ENCODE results near the gene CACNA1B.
"Not testable (repeated sequence)": the region's sequence is repeated elsewhere in the genome, so short reads cannot be mapped to it uniquely, and the experiment has no call there.

CACNA1B gene

DNA sequence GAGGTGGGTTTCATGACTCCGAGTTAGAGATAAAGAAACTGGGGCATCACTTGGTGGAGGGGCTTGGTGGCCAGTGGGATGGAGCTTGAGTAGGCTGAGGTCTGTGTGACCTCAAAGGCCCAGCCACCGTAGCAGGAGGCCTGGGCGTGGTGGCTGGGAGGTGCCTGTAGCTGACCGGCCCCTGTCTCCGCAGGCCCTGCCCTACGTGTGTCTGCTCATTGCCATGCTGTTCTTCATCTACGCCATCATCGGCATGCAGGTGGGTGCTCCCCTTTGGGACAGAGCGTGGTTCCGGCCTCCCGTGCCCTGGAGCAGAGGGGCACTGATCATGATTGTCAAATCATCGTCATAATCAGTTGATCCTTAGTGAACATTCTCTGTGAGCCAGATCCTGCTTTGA lies 196.2 kb downstream of the CACNA1B start:
- Mint-ChIP-seq H3K36me3 (ENCODE audit: low read depth) (no peaks in the 10 kb centered on the region), H3K4me3 (no peak overlapping the region), H3K27ac (no peak overlapping the region), H3K9me3 (no peaks in the 10 kb centered on the region), H3K27me3 (ENCODE audit: low read depth) (no peaks in the 10 kb centered on the region), H3K4me1 (ENCODE audit: low read depth) (no peaks in the 10 kb centered on the region)

- Mint-ChIP-seq H3K4me1 (ENCODE audit: low read depth) (no peaks in the 10 kb centered on the region), H3K9me3 (no peaks in the 10 kb centered on the region), H3K36me3 (ENCODE audit: low read depth) (no peaks in the 10 kb centered on the region), H3K27ac (no peak overlapping the region), H3K4me3 (no peak overlapping the region), H3K27me3 (ENCODE audit: low read depth) (no peaks in the 10 kb centered on the region)
Measured at GRCh38 chr9:138074516-138074915, 196.9 kb downstream of the CACNA1B start.

GRCh38 chr9:138075496-138075895 lies 197.9 kb downstream of the CACNA1B start:
- Mint-ChIP-seq H3K4me3 (no peak overlapping the region), H3K27ac (no peak overlapping the region), H3K36me3 (ENCODE audit: low read depth) (no peaks in the 10 kb centered on the region), H3K4me1 (ENCODE audit: low read depth) (no peaks in the 10 kb centered on the region), H3K9me3 (no peaks in the 10 kb centered on the region), H3K27me3 (ENCODE audit: low read depth) (no peaks in the 10 kb centered on the region)

DNA sequence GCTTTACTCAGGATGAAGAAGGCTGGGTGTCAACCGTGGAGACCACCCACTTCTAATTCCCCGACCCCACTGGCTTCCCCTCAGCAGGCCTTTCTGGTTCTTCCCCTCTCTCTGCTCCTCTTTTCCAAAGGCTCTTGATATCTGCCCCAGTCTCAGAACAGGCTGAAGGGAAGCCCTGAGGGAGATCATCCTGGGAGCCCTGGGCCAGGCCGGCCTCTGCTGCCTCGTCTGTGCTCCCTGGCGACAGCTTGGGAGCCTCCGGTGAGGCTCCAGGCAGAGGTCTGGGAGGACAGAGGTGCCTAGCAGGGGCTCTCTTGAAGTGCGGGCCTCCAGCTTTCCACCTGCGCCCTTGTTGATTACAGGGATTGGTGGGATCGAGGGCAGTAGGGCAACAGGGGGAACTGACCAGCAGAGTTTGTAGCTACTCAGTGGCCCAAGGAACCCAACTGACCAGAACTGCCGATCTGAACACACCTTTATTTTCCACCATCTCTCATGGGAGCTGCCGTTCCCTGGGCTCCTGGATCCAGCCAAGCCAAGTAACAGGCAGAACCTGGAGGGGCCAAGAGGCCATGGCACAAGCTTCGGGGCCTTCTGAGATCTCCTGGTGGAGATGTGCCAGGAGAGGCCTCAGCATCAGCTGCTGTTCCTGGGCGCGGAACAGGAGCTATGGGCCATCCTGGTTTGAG lies 198.5 kb downstream of the CACNA1B start:
- H3K36me3 Mint-ChIP-seq (ENCODE audit: low read depth), result no peaks in the 10 kb centered on the region

GRCh38 chr9:138076650-138077009 lies 199.0 kb downstream of the CACNA1B start:
- Mint-ChIP-seq H3K4me1 (ENCODE audit: low read depth) (no peaks in the 10 kb centered on the region), H3K36me3 (ENCODE audit: low read depth) (no peaks in the 10 kb centered on the region), H3K27ac (no peak overlapping the region), H3K27me3 (ENCODE audit: low read depth) (no peaks in the 10 kb centered on the region), H3K4me3 (no peak overlapping the region), H3K9me3 (no peaks in the 10 kb centered on the region)

More for the DNA sequence above, 198.5 kb downstream of the CACNA1B start:
- H3K9me3 Mint-ChIP-seq, result no peaks in the 10 kb centered on the region
- no peak overlapping the region for H3K27ac Mint-ChIP-seq
- H3K27me3 Mint-ChIP-seq (ENCODE audit: low read depth), result no peaks in the 10 kb centered on the region
- no peaks in the 10 kb centered on the region for H3K4me1 Mint-ChIP-seq (ENCODE audit: low read depth)
- no peak overlapping the region for H3K4me3 Mint-ChIP-seq

DNA sequence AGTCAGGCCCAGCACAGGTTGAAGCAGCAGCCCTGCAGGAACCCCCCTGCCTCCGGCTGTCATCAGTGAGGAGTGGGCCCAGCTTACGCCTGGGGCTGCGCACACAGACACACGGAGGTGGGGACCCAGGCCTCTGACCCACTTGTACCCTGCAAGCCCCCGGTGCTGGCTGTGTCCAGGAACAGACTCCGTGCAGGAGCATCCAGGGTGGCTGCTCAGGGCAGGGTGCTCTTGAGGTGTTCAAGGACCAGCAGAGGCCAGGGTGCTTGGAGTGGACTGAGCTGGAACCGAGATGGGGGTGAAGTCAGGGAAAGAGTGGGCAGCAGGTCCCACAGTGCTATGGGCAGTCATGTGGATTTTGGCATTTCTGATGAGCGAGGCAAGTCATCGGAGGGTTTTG lies 199.5 kb downstream of the CACNA1B start:
- no peaks in the 10 kb centered on the region for H3K36me3 Mint-ChIP-seq (ENCODE audit: low read depth)
- no peak overlapping the region for H3K4me3 Mint-ChIP-seq
- H3K9me3 Mint-ChIP-seq, result no peaks in the 10 kb centered on the region
- H3K4me1 Mint-ChIP-seq (ENCODE audit: low read depth), result no peaks in the 10 kb centered on the region
- no peaks in the 10 kb centered on the region for H3K27me3 Mint-ChIP-seq (ENCODE audit: low read depth)
- no peak overlapping the region for H3K27ac Mint-ChIP-seq

- Mint-ChIP-seq H3K36me3 (ENCODE audit: low read depth) (no peaks in the 10 kb centered on the region), H3K27ac (no peak overlapping the region), H3K9me3 (no peaks in the 10 kb centered on the region), H3K27me3 (ENCODE audit: low read depth) (no peaks in the 10 kb centered on the region), H3K4me3 (no peak overlapping the region), H3K4me1 (ENCODE audit: low read depth) (no peaks in the 10 kb centered on the region)
Measured at GRCh38 chr9:138077898-138078540, 200.4 kb downstream of the CACNA1B start.

DNA sequence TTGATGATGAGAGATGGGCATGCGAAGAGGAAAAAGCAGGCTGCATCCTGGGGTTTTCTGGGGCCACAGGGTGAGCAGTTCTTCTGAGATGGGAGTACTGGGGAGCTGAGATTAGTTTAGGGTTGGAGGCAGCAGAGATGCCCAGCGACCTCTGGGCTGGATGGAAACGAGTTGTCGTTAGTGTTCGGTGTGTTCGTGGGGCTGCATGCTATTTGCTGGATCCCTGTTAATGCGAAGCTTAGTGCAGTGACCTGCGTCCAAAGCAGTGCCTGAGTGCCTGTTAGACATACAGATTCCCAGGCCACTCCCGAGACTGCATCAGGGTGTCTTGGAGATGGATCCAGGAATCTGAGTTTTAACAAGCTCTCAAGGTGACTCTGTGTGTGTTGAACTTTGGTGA lies 201.3 kb downstream of the CACNA1B start:
- H3K4me1 Mint-ChIP-seq (ENCODE audit: low read depth), result no peaks in the 10 kb centered on the region
- H3K36me3 Mint-ChIP-seq (ENCODE audit: low read depth), result no peaks in the 10 kb centered on the region
- no peaks in the 10 kb centered on the region for H3K27me3 Mint-ChIP-seq (ENCODE audit: low read depth)
- no peaks in the 10 kb centered on the region for H3K9me3 Mint-ChIP-seq
- no peak overlapping the region for H3K4me3 Mint-ChIP-seq
- no peak overlapping the region for H3K27ac Mint-ChIP-seq

- Mint-ChIP-seq H3K27me3 (ENCODE audit: low read depth) (no peaks in the 10 kb centered on the region), H3K9me3 (peaks cover 13% of the 10 kb centered on the region), H3K4me1 (ENCODE audit: low read depth) (no peaks in the 10 kb centered on the region), H3K27ac (no peak overlapping the region), H3K4me3 (no peak overlapping the region), H3K36me3 (ENCODE audit: low read depth) (peaks cover 2% of the 10 kb centered on the region)
Measured at GRCh38 chr9:138080979-138081378, 203.4 kb downstream of the CACNA1B start.

GRCh38 chr9:138082918-138083636 lies 205.5 kb downstream of the CACNA1B start:
- H3K36me3 Mint-ChIP-seq (ENCODE audit: low read depth), result peaks cover 2% of the 10 kb centered on the region
- H3K27me3 Mint-ChIP-seq (ENCODE audit: low read depth), result no peaks in the 10 kb centered on the region
- no peak overlapping the region for H3K27ac Mint-ChIP-seq
- peaks cover 22% of the 10 kb centered on the region for H3K9me3 Mint-ChIP-seq
- no peak overlapping the region for H3K4me3 Mint-ChIP-seq
- H3K4me1 Mint-ChIP-seq (ENCODE audit: low read depth), result no peaks in the 10 kb centered on the region

GRCh38 chr9:138083873-138084272 lies 206.3 kb downstream of the CACNA1B start:
- H3K27ac Mint-ChIP-seq, result no peak overlapping the region

GRCh38 chr9:138085568-138085967 lies 208.0 kb downstream of the CACNA1B start:
- Mint-ChIP-seq H3K27ac (no peak overlapping the region), H3K9me3 (peaks cover 22% of the 10 kb centered on the region), H3K36me3 (ENCODE audit: low read depth) (peaks cover 2% of the 10 kb centered on the region), H3K4me1 (ENCODE audit: low read depth) (no peaks in the 10 kb centered on the region), H3K4me3 (no peak overlapping the region), H3K27me3 (ENCODE audit: low read depth) (peaks cover 7% of the 10 kb centered on the region)

More at GRCh38 chr9:138083873-138084272, 206.3 kb downstream of the CACNA1B start:
- Mint-ChIP-seq H3K4me1 (ENCODE audit: low read depth) (no peaks in the 10 kb centered on the region), H3K9me3 (peaks cover 22% of the 10 kb centered on the region), H3K4me3 (no peak overlapping the region), H3K27me3 (ENCODE audit: low read depth) (no peaks in the 10 kb centered on the region), H3K36me3 (ENCODE audit: low read depth) (peaks cover 2% of the 10 kb centered on the region)

DNA sequence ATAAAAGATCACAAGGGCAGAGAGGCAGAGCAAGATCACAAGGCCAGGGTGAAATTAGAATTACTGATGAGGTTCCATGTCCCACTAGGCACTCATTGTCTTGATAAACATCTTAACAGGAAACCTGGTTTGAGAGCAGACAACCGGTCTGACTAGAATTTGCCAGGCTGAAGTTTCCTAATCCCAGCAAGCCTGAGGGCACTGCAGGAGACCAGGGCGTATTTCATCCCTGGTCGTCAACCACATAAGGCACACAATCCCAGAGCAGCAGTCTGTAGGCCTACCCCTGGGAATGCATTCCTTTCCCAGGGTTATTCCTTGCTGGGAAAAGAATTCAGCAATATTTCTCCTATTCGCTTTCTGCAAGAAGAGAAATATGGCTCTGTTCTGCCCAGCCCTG lies 214.5 kb downstream of the CACNA1B start:
- not testable (repeated sequence) for H3K4me3 Mint-ChIP-seq; H3K27ac Mint-ChIP-seq; H3K4me1 Mint-ChIP-seq (ENCODE audit: low read depth); H3K27me3 Mint-ChIP-seq (ENCODE audit: low read depth); H3K9me3 Mint-ChIP-seq; H3K36me3 Mint-ChIP-seq (ENCODE audit: low read depth)

GRCh38 chr9:138094028-138094427 lies 216.4 kb downstream of the CACNA1B start:
- Mint-ChIP-seq H3K9me3 (no peaks in the 10 kb centered on the region), H3K27ac (no peak overlapping the region), H3K4me1 (ENCODE audit: low read depth) (no peaks in the 10 kb centered on the region), H3K4me3 (no peak overlapping the region), H3K36me3 (ENCODE audit: low read depth) (no peaks in the 10 kb centered on the region), H3K27me3 (ENCODE audit: low read depth) (peaks cover 7% of the 10 kb centered on the region)
